ENCODE data around the gene RPS24. TPM values are rescaled to one million over a fixed set of nuclear protein-coding genes. Genes with fewer than 3 reads are reported as not detected.
A peak's percentile ranks its signal among the peaks of the same experiment; 100 is the strongest.

Gene RPS24
- total and polyA plus RNA-seq, 2 of the 13 experiments (the other 11 are each of a cell fraction or from before 2014, with no cell fraction given), result 2,690 to 3,319 TPM

DNA sequence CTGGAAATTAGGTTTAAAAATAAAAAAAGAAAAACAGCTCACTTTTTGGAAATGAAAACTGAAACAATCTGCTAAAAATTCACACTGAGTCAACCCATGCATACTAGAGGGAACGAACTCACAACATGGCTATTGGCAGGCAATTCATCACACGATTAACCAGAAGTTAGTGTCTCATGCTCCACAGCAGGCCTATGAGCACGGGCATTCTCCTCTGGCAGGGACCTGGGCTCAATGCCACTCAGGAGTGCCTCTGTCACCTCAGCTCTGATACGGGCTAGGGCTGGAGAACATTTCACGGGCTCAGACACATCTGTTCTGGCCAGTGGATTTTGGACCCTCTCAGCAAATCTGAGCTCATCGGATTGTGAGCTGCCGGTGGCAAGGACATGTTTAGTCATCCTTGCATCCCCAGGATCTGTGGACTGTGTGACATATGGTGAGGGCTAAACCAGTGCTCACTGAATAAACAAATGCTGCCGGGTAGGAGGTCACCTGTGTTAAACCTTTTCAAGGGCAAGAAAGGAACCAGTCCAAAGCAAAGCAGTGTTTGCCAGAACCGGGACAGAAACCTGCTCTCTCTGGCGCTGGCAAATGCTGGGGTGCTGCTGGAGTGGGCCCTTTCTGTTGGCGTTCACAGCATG lies 44.5 kb upstream of the RPS24 start (continued):
- TF ChIP-seq ZNF329 (CRISPR knock-in tag; IDR thresholded peaks at IDR 0.05; ENCODE audit: low read depth) (no peak), CCDC6 (CRISPR knock-in tag; IDR thresholded peaks at IDR 0.05) (no peak), POGZ (CRISPR knock-in tag; IDR thresholded peaks at IDR 0.05) (peak; percentile 61; the same call in 1 of the 2 replicates), RXRA (CRISPR knock-in tag; IDR thresholded peaks at IDR 0.05) (peak; percentile 67; the same call in 1 of the 2 replicates), SMAD1 (CRISPR knock-in tag; IDR thresholded peaks at IDR 0.05; ENCODE audit: borderline replicate concordance, low read depth) (0 out of 2 replicates have a peak, but pooled peaks have one; percentile 62), ISL2 (CRISPR knock-in tag; IDR thresholded peaks at IDR 0.05) (0 out of 2 replicates have a peak, but pooled peaks have one; percentile 46), ZSCAN12 (CRISPR knock-in tag; IDR thresholded peaks at IDR 0.05) (no peak), ZFP36L1 (CRISPR knock-in tag; IDR thresholded peaks at IDR 0.05) (no peak), ZNF234 (CRISPR knock-in tag; conservative IDR thresholded peaks at IDR 0.05) (no peak), SRF (IDR thresholded peaks at IDR 0.05; ENCODE audit: low read depth, low read length) (no peak), HDAC1 (CRISPR knock-in tag; IDR thresholded peaks at IDR 0.05) (peak; percentile 95)
- TF ChIP-seq, protein P1, sequence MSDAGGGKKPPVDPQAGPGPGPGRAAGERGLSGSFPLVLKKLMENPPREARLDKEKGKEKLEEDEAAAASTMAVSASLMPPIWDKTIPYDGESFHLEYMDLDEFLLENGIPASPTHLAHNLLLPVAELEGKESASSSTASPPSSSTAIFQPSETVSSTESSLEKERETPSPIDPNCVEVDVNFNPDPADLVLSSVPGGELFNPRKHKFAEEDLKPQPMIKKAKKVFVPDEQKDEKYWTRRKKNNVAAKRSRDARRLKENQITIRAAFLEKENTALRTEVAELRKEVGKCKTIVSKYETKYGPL (CRISPR knock-in tag; IDR thresholded peaks at IDR 0.05), result no peak
- TF ChIP-seq, protein P2, sequence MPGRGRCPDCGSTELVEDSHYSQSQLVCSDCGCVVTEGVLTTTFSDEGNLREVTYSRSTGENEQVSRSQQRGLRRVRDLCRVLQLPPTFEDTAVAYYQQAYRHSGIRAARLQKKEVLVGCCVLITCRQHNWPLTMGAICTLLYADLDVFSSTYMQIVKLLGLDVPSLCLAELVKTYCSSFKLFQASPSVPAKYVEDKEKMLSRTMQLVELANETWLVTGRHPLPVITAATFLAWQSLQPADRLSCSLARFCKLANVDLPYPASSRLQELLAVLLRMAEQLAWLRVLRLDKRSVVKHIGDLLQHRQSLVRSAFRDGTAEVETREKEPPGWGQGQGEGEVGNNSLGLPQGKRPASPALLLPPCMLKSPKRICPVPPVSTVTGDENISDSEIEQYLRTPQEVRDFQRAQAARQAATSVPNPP (CRISPR knock-in tag; IDR thresholded peaks at IDR 0.05), result no peak
- TF ChIP-seq, protein P3, sequence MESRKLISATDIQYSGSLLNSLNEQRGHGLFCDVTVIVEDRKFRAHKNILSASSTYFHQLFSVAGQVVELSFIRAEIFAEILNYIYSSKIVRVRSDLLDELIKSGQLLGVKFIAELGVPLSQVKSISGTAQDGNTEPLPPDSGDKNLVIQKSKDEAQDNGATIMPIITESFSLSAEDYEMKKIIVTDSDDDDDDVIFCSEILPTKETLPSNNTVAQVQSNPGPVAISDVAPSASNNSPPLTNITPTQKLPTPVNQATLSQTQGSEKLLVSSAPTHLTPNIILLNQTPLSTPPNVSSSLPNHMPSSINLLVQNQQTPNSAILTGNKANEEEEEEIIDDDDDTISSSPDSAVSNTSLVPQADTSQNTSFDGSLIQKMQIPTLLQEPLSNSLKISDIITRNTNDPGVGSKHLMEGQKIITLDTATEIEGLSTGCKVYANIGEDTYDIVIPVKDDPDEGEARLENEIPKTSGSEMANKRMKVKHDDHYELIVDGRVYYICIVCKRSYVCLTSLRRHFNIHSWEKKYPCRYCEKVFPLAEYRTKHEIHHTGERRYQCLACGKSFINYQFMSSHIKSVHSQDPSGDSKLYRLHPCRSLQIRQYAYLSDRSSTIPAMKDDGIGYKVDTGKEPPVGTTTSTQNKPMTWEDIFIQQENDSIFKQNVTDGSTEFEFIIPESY (CRISPR knock-in tag; IDR thresholded peaks at IDR 0.05), result peak; percentile 14; the same call in 1 of the 2 replicates
- TF ChIP-seq, protein P4, sequence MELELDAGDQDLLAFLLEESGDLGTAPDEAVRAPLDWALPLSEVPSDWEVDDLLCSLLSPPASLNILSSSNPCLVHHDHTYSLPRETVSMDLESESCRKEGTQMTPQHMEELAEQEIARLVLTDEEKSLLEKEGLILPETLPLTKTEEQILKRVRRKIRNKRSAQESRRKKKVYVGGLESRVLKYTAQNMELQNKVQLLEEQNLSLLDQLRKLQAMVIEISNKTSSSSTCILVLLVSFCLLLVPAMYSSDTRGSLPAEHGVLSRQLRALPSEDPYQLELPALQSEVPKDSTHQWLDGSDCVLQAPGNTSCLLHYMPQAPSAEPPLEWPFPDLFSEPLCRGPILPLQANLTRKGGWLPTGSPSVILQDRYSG (CRISPR knock-in tag; IDR thresholded peaks at IDR 0.05), result no peak
- TF ChIP-seq, protein P5, sequence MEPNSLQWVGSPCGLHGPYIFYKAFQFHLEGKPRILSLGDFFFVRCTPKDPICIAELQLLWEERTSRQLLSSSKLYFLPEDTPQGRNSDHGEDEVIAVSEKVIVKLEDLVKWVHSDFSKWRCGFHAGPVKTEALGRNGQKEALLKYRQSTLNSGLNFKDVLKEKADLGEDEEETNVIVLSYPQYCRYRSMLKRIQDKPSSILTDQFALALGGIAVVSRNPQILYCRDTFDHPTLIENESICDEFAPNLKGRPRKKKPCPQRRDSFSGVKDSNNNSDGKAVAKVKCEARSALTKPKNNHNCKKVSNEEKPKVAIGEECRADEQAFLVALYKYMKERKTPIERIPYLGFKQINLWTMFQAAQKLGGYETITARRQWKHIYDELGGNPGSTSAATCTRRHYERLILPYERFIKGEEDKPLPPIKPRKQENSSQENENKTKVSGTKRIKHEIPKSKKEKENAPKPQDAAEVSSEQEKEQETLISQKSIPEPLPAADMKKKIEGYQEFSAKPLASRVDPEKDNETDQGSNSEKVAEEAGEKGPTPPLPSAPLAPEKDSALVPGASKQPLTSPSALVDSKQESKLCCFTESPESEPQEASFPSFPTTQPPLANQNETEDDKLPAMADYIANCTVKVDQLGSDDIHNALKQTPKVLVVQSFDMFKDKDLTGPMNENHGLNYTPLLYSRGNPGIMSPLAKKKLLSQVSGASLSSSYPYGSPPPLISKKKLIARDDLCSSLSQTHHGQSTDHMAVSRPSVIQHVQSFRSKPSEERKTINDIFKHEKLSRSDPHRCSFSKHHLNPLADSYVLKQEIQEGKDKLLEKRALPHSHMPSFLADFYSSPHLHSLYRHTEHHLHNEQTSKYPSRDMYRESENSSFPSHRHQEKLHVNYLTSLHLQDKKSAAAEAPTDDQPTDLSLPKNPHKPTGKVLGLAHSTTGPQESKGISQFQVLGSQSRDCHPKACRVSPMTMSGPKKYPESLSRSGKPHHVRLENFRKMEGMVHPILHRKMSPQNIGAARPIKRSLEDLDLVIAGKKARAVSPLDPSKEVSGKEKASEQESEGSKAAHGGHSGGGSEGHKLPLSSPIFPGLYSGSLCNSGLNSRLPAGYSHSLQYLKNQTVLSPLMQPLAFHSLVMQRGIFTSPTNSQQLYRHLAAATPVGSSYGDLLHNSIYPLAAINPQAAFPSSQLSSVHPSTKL (CRISPR knock-in tag; IDR thresholded peaks at IDR 0.05), result peak; percentile 91
- TF ChIP-seq, protein P6, sequence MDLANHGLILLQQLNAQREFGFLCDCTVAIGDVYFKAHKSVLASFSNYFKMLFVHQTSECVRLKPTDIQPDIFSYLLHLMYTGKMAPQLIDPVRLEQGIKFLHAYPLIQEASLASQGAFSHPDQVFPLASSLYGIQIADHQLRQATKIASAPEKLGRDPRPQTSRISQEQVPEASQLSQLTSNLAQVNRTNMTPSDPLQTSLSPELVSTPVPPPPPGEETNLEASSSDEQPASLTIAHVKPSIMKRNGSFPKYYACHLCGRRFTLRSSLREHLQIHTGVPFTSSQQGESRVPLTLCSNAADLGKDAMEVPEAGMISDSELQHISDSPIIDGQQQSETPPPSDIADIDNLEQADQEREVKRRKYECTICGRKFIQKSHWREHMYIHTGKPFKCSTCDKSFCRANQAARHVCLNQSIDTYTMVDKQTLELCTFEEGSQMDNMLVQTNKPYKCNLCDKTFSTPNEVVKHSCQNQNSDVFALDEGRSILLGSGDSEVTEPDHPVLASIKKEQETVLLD (CRISPR knock-in tag; IDR thresholded peaks at IDR 0.05; ENCODE audit: low read depth), result no peak

Data from HepG2 (cell line).